Nephron progenitor cell (in vitro differentiated cells): ENCODE data around the gene COL4A2.

Experiments
- DNase-seq: peaks from one replicate; pipeline ENCODE4 v3.0.0; 2021
- H3K27ac Mint-ChIP-seq: 2 replicates; pipeline ENCODE4 v1.8.0; 2021; ENCODE audit warnings: mild to moderate bottlenecking, moderate library complexity, mixed read lengths
- H3K27me3 Mint-ChIP-seq: 2 replicates; pipeline ENCODE4 v1.8.0; 2021; ENCODE audit warnings: mild to moderate bottlenecking, low read depth, mixed read lengths; ENCODE audit not compliant: poor library complexity
- H3K36me3 Mint-ChIP-seq: 2 replicates; pipeline ENCODE4 v1.8.0; 2021; ENCODE audit warnings: low read depth, mixed read lengths
- H3K4me1 Mint-ChIP-seq: 2 replicates; pipeline ENCODE4 v1.8.0; 2021; ENCODE audit warnings: mixed read lengths
- H3K4me3 Mint-ChIP-seq: 2 replicates; pipeline ENCODE4 v1.8.0; 2021; ENCODE audit warnings: mild to moderate bottlenecking, moderate library complexity, mixed read lengths
- H3K9me3 Mint-ChIP-seq: 2 replicates; pipeline ENCODE4 v1.8.0; 2021; ENCODE audit warnings: mild to moderate bottlenecking, moderate library complexity, mixed read lengths
- CTCF ChIP-seq: fragments of 200-600 bp; sonication (generic); IDR thresholded peaks from 2 replicates; pipeline ENCODE4 v1.5.0; 2021; ENCODE audit warnings: antibody characterized with exemption

The COL4A2 gene

GRCh38 chr13:110345266-110345665, 38.2 kb downstream of the COL4A2 start:
- H3K36me3 Mint-ChIP-seq, result peaks cover 35% of the 10 kb centered on the region
- H3K27me3 Mint-ChIP-seq, result no peaks in the 10 kb centered on the region
- TF ChIP-seq CTCF, result no peak
- H3K4me1 Mint-ChIP-seq, result peaks cover 45% of the 10 kb centered on the region
- H3K4me3 Mint-ChIP-seq, result no peak overlapping the region
- H3K9me3 Mint-ChIP-seq, result peaks cover 7% of the 10 kb centered on the region
- DNase-seq, result no peak
- no peak overlapping the region for H3K27ac Mint-ChIP-seq

GRCh38 chr13:110345701-110346100, 38.6 kb downstream of the COL4A2 start:
- Mint-ChIP-seq H3K9me3 (peaks cover 7% of the 10 kb centered on the region), H3K27ac (no peak overlapping the region), H3K36me3 (peaks cover 35% of the 10 kb centered on the region), H3K27me3 (no peaks in the 10 kb centered on the region), H3K4me1 (peaks cover 45% of the 10 kb centered on the region), H3K4me3 (no peak overlapping the region)
- TF ChIP-seq CTCF, result no peak
- DNase-seq, result no peak

- Mint-ChIP-seq H3K4me1 (peaks cover 44% of the 10 kb centered on the region), H3K9me3 (peaks cover 7% of the 10 kb centered on the region), H3K27ac (no peak overlapping the region), H3K36me3 (peaks cover 35% of the 10 kb centered on the region), H3K27me3 (no peaks in the 10 kb centered on the region), H3K4me3 (no peak overlapping the region)
- DNase-seq, result no peak
- no peak for TF ChIP-seq CTCF
Observed at GRCh38 chr13:110346661-110347067, 39.6 kb downstream of the COL4A2 start.

- Mint-ChIP-seq H3K36me3 (peaks cover 35% of the 10 kb centered on the region), H3K4me1 (peaks cover 40% of the 10 kb centered on the region), H3K27ac (no peak overlapping the region), H3K27me3 (no peaks in the 10 kb centered on the region), H3K4me3 (no peak overlapping the region), H3K9me3 (peaks cover 7% of the 10 kb centered on the region)
- TF ChIP-seq CTCF, result no peak
- DNase-seq, result no peak
Observed at GRCh38 chr13:110347088-110347487, 40.0 kb downstream of the COL4A2 start.

GRCh38 chr13:110347535-110348308, 40.6 kb downstream of the COL4A2 start:
- H3K4me1 Mint-ChIP-seq, result peaks cover 38% of the 10 kb centered on the region
- H3K36me3 Mint-ChIP-seq, result peaks cover 35% of the 10 kb centered on the region
- peaks cover 7% of the 10 kb centered on the region for H3K9me3 Mint-ChIP-seq
- no peak for TF ChIP-seq CTCF
- peak overlapping the region; percentile 70 for H3K27ac Mint-ChIP-seq
- DNase-seq, result no peak
- H3K27me3 Mint-ChIP-seq, result no peaks in the 10 kb centered on the region
- H3K4me3 Mint-ChIP-seq, result no peak overlapping the region
